HG03342 (cell line): Measurements from ENCODE around the gene ADCY5.

Source experiments
- ATAC-seq: cut with Tn5 transposase; IDR thresholded peaks from one replicate; pipeline ENCODE4 v1.9.1; 2021; ENCODE audit warnings: mild to moderate bottlenecking, moderate library complexity; ENCODE audit not compliant: unreplicated experiment

The ADCY5 gene

GRCh38 chr3:123431007-123431657, 17.8 kb downstream of the ADCY5 start:
- ATAC-seq: no peak

- ATAC-seq: no peak
These were observed 18.6 kb downstream of the ADCY5 start for GRCh38 chr3:123430266-123430665.

GRCh38 chr3:123429362-123430125, 19.3 kb downstream of the ADCY5 start:
- ATAC-seq: no peak

DNA sequence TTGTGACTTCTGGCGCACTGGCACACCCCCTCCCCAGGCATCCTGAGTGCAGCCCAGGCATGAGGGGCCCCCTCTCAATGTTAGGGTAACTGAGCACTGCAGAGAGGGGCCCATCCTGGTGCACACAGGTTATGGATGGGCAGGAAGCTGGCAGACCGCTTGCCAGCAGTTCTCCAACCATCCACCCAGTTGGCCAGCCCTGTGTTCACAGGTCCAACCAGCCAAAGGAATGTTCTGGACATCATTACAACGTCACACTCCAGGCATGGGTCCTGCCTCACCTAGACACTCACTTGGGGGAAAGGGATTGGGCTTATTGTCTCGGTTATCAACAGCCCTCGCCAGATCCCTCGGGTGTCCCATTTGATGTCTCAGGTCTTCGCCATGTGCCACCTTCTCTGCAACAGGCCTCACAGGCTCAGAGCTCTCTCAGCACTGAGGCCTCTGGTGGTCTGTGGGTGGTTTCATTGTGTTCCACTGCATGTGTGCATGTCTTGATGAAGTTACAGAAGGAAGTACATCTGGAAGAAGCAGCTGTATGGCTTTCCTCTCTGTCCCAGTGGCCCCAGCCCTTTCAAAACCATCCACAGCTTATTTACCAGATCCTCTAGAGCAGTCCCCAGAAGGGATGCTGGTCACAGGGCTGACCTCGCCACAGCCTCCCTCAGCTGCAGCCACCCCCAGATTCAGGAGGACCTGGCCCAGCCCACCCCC, 23.7 kb downstream of the ADCY5 start:
- ATAC-seq: no peak

GRCh38 chr3:123424321-123424998, 24.4 kb downstream of the ADCY5 start:
- ATAC-seq: no peak

DNA sequence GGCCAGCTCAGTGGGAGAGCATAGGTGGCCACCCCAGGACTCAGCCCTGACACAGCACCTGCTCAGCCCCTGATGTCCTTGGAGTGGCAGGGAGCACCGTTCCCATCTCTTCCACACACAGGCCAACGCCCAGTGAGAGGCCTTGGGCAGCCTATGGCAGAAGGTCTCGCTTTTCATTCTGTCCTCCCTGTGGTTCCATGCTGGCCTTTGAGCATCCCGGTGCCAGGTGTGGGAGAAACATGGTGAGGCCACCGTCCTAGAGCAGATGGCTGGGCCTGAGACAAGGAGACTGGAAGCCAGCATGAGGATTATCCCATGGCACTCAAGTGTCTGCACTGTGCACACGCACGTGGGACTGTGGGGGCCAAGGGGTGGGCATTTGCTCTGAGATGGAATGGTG, 25.1 kb downstream of the ADCY5 start:
- no peak for ATAC-seq

GRCh38 chr3:123423031-123423430, 25.9 kb downstream of the ADCY5 start:
- ATAC-seq: no peak

DNA sequence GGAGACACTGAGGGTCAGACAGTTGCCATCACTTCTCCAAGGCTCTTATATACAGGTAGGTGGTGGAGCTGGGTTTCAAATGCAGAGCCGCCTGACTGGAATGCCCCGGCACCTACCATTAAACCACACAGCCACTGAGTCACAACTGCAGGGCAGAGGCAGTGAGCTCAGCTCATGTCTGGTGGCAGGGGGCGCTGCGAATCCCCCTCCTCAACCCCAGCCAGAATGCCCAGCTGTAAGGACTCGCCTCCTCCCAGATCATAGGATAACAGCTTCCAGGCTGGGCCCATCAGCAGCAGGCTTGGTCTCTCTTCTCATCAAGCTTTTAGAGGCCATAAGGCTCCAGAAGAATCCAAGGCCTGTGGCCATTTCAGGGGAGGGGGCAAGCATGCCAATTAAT, 26.4 kb downstream of the ADCY5 start:
- no peak for ATAC-seq

DNA sequence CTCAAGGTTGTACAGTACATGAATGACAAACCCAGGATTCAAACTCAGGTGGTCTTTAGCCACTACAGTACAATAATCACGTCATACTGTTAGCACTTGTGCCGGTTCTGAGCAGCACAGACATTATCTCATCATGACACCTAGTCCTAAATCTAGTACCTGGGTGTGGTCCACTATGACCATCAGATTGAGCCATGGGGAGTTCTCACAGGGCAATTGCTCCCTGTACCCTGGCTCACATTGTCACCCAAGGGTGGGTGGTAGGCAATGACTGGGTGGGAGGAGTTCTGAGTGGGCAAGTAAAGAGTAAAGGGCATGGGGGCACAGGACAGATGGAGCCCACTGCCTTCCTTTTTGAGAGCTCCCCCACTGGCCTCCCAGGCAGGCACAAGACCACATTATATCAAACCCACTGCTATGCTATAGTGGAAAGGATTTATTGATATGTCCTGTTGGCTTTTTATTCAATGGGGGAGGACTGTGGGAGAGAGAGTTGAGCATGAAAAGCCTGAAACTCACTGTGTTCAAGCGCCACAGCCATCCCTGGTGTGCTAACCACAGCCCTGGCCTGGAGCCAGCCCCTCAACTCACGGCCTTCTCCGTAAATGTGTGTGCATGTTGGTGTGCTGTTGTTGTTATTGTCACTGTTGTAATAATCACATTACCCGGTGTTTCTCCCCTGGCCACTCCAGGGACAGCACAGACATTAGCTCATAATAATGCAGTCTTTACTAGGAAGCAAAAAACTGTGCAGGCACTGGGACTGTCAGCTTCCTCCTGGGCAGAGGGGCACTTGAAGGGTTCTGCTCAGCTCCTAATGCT, 27.3 kb downstream of the ADCY5 start:
- ATAC-seq: no peak

DNA sequence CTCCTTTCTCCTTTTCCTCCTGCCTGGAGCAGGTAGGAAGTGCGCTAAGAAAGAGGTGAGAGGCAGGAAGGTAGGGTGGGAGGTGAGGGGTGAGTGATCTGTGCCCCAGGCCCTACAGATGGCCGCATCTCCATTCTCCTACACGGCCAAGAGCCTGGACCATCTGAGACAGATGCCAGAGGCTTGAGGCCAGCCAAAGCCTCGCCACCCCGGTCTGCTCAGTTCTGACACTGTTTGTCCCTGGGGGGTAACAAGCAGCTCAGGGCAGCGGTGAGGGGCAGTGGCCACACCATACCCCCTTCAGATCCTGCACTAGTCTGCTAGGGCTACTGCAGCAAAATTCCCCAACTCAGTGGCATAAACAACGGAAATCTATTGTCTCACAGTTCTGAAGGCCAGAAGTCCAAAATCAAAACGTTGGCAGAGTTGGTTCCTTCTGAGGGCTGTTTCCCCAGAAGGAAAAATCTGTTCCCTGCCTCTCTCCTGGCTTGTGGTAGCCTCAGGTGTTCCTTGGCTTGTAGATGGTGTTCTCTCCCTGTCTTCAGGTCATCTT, 28.4 kb downstream of the ADCY5 start:
- ATAC-seq: no peak

DNA sequence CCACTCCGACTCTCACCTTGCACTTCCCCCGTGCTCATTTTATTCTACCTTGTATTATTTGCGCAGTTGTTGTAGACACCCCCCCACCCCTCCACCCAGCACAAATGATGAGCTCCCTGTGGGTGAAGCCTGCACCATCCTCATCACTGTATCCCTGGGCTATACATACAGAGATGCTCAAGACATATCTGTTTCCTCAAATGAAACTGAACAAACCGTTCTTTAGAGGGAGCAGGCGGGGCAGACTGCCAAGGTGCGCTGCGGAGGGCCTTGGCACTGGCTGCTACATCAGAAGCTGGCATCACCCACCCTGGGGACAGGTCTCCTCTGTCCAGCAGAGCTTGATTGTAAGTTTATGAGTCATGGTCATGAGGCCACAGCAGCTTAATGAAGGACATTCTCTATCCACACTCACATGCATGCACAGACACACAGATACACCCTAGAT, 29.0 kb downstream of the ADCY5 start:
- no peak for ATAC-seq

GRCh38 chr3:123419181-123419849, 29.6 kb downstream of the ADCY5 start:
- no peak for ATAC-seq

DNA sequence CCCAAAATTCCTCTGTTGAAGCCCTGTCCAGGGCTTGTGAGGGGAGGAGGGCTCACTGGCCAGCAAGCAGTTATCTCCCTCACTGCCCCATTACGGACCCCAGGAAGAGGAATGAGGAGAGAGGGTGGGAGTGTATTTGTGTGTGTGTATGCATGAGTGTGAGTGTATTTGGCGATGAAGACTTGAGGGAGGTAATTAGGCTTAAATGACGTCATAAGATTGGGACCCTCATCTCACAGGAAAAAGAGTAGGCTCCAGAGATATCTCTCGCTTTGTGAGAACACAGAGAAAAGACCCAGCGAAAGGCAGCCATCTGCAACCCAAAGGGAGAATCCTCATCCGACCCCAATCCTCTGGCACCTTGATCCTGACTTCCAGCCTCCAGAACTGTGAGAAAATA, 32.2 kb downstream of the ADCY5 start:
- no peak for ATAC-seq

GRCh38 chr3:123416173-123416572, 32.7 kb downstream of the ADCY5 start:
- ATAC-seq: no peak

- no peak for ATAC-seq
These were observed 33.7 kb downstream of the ADCY5 start for GRCh38 chr3:123414973-123415775.

DNA sequence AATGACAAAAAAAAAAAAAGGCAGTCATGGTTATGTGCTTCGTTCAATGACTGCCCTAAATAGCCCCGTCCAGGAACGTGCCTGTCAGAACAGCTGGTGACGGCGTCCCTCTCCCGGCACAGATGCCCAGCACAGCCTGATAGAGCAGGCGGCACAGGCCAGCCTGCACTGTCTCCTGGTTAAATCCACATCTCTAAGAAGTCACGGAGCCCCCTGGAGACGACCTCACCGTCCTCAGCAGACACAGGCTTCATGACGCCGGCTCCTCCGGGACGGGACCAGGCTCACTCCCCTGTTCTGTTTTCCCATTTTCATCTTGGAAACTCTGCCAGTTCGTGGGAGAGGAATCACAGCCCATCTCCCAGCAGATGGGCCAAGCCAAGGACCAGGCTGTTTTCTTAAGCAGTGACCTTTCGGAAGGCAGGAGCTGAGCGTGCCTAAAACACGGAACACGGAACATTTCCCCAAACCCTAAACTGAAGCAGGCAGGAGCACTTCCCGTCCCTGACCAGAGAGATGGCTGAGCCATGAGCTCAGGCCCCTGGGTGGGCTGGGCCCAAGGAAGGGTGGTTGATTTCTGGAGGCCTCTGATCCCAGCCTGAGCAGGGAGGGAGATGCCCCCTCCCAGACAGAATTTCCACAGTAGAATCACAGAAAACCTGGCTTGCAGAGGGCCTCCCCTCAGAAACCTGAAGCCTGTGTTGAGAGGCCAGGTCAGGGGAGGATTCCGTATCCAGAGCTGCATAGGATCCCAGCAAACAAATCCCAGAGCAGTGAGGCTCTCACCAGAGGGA, 35.9 kb downstream of the ADCY5 start:
- no peak for ATAC-seq

DNA sequence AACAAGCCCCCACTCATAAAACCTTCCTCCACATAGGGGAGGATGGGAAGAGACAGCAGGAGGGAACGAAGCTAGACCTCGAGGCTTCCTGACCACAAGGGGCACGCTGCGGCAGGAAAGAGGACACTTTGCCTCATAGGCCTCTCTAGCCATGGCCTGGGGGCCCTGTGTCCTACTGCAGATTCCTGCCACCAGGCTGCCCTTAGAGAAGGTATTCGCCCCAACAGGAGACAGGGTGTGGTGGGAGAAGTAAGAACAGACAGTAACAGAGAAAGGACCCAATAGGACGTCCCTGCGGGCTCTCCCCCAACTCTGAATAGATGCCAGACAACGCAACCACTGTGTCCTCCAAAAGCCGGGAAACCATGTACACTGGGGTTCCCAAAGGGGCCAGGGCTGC, 36.8 kb downstream of the ADCY5 start:
- no peak for ATAC-seq
